HG03139 (cell line): ENCODE measurements around the gene EPHB3.

Experiments used
- ATAC-seq: cut with Tn5 transposase; IDR thresholded peaks from one replicate; pipeline ENCODE4 v1.9.1; 2021; ENCODE audit not compliant: unreplicated experiment

EPHB3 gene

GRCh38 chr3:184543256-184543655 lies 18.3 kb upstream of the EPHB3 start:
- ATAC-seq = no peak

GRCh38 chr3:184543843-184544512 lies 17.6 kb upstream of the EPHB3 start:
- ATAC-seq = no peak

GRCh38 chr3:184544513-184544861 lies 17.1 kb upstream of the EPHB3 start:
- no peak for ATAC-seq

GRCh38 chr3:184545769-184546168 lies 15.8 kb upstream of the EPHB3 start:
- no peak for ATAC-seq

- ATAC-seq = no peak
Measured at GRCh38 chr3:184546252-184546651, 15.3 kb upstream of the EPHB3 start.

GRCh38 chr3:184549796-184550577 lies 11.6 kb upstream of the EPHB3 start:
- no peak for ATAC-seq

GRCh38 chr3:184551103-184551502 lies 10.5 kb upstream of the EPHB3 start:
- no peak for ATAC-seq

GRCh38 chr3:184551614-184552256 lies 9.8 kb upstream of the EPHB3 start:
- ATAC-seq = no peak

- no peak for ATAC-seq
Measured at GRCh38 chr3:184552296-184552695, 9.3 kb upstream of the EPHB3 start.

- ATAC-seq = no peak
Measured at GRCh38 chr3:184552863-184553262, 8.7 kb upstream of the EPHB3 start.

- no peak for ATAC-seq
Measured at GRCh38 chr3:184553385-184553784, 8.2 kb upstream of the EPHB3 start.

GRCh38 chr3:184554461-184554860 lies 7.1 kb upstream of the EPHB3 start:
- ATAC-seq = no peak

GRCh38 chr3:184556582-184557347 lies 4.8 kb upstream of the EPHB3 start:
- ATAC-seq = no peak

GRCh38 chr3:184557348-184557950 lies 4.1 kb upstream of the EPHB3 start:
- ATAC-seq = no peak

- ATAC-seq = no peak
Measured at GRCh38 chr3:184558726-184559125, 2.9 kb upstream of the EPHB3 start.

- no peak for ATAC-seq
Measured at GRCh38 chr3:184559336-184559735, 2.2 kb upstream of the EPHB3 start.

GRCh38 chr3:184560531-184560930 lies 1.1 kb upstream of the EPHB3 start:
- no peak for ATAC-seq

GRCh38 chr3:184561913-184562877 lies 610 bp downstream of the EPHB3 start:
- ATAC-seq = no peak

GRCh38 chr3:184562878-184563560 lies 1.4 kb downstream of the EPHB3 start:
- ATAC-seq = no peak
